K562 (cell line): ENCODE results near the gene ZC3H10. TPM values are rescaled to one million over a fixed set of nuclear protein-coding genes. Genes with fewer than 3 reads are reported as not detected.

Experiments used
- BRD9 ChIP-seq: fragments of 450-650 bp; IDR thresholded peaks from 2 replicates; pipeline ENCODE4 v1.6.1; 2018; ENCODE audit warnings: low read depth; ENCODE audit not compliant: partially characterized antibody
- EHMT2 ChIP-seq: fragments of 450-650 bp; IDR thresholded peaks from 2 replicates; pipeline ENCODE4 v1.6.1; 2018; ENCODE audit warnings: antibody characterized with exemption
- EP400 ChIP-seq: fragments of 450-650 bp; IDR thresholded peaks from 2 replicates; pipeline ENCODE4 v1.6.1; 2017; ENCODE audit warnings: antibody characterized with exemption, mild to moderate bottlenecking, moderate library complexity
- GATA2 ChIP-seq: sonication (generic); formaldehyde crosslinking; IDR thresholded peaks from 2 replicates; pipeline ENCODE4 v1.4.0; 2020; ENCODE audit warnings: mild to moderate bottlenecking, missing genetic modification reagents
- GATAD2B ChIP-seq: fragments of 450-650 bp; IDR thresholded peaks from 2 replicates; pipeline ENCODE4 v1.6.1; 2017; ENCODE audit warnings: mild to moderate bottlenecking, borderline replicate concordance
- HNRNPH1 ChIP-seq: fragments of 200-400 bp; formaldehyde crosslinking; optimal IDR thresholded peaks from 2 replicates; pipeline ENCODE3; 2017; ENCODE audit warnings: low read depth, mild to moderate bottlenecking, low read length, moderate library complexity
- MBD2 ChIP-seq: sonication (generic); IDR thresholded peaks from 2 replicates; pipeline ENCODE4 v1.6.1; 2016; ENCODE audit warnings: low read depth, borderline replicate concordance
- MEIS2 ChIP-seq: fragments of 450-650 bp; IDR thresholded peaks from 2 replicates; pipeline ENCODE4 v1.6.1; 2014; ENCODE audit warnings: mild to moderate bottlenecking; ENCODE audit not compliant: partially characterized antibody
- MYC ChIP-seq, 2 experiments: fragments of 250-450 bp in 1 of 2; sonication (Bioruptor Pico) in 1 of 2; IDR thresholded peaks; 2 replicates each; pipeline versions ENCODE4 v1.5.1 to v1.6.1; 2012 to 2021; ENCODE audit warnings: low read depth in 2 of 2, borderline replicate concordance in 1 of 2, improper control_type of control experiment in 1 of 2, low read length in 1 of 2, mild to moderate bottlenecking in 1 of 2, moderate library complexity in 1 of 2
- SAP30 ChIP-seq: fragments of 200-600 bp; sonication (generic); IDR thresholded peaks from 2 replicates; pipeline ENCODE4 v1.6.1; 2012; ENCODE audit warnings: borderline replicate concordance, low read depth, mild to moderate bottlenecking, moderate library complexity, low read length, control low read depth, inconsistent platforms; ENCODE audit not compliant: insufficient read depth, poor library complexity, severe bottlenecking
- SMARCE1 ChIP-seq: fragments of 450-650 bp; IDR thresholded peaks from 2 replicates; pipeline ENCODE4 v1.7.1; 2016; ENCODE audit warnings: mild to moderate bottlenecking
- SPI1 ChIP-seq: IDR thresholded peaks from 2 replicates; pipeline ENCODE4 v1.6.1; 2011; ENCODE audit warnings: low read depth, low read length, control low read depth, borderline replicate concordance
- TAF15 ChIP-seq: fragments of 200-400 bp; formaldehyde crosslinking; IDR thresholded peaks from 2 replicates; pipeline ENCODE4 v1.6.1; 2017; ENCODE audit warnings: mild to moderate bottlenecking, low read depth, low read length, moderate library complexity
- TEAD1 ChIP-seq, 2 experiments: fragments of 450-650 bp in 1 of 2; sonication (generic) in 1 of 2; formaldehyde crosslinking; IDR thresholded peaks; 2 replicates each; pipeline versions ENCODE4 v1.4.0 to v1.8.0; 2020 to 2022; ENCODE audit warnings: mild to moderate bottlenecking in 2 of 2, missing genetic modification reagents in 1 of 2
- ZEB2 ChIP-seq: fragments of 450-650 bp; IDR thresholded peaks from 2 replicates; pipeline ENCODE4 v1.6.1; 2016
- polyA plus RNA-seq, 8 experiments: library from polyadenylated mRNA; depleted of rRNA in 4 of 8; stranded (reverse) in 5 of 8; unstranded in 3 of 8; fragments of >200 nt; fragmentation: Nextera tagmentation in 2 of 8; fragmentation: Illumina TruSeq in 1 of 8; extraction: Ambion mirVana in 2 of 8; extraction: Trizol in 1 of 8; gene quantifications; 2 replicates each; pipeline versions ENCODE4 v1.2.1 to v1.2.3, GENCODE V29; 2011 to 2014; ENCODE audit warnings: inconsistent platforms in 1 of 8, missing spikeins in 1 of 8
- total RNA-seq, 7 experiments: library from RNA; depleted of rRNA in 6 of 7; stranded (reverse); fragments of >200 nt in 6 of 7; fragmentation: Illumina TruSeq in 2 of 7; extraction: Trizol in 2 of 7; gene quantifications; 2 replicates each; pipeline versions ENCODE4 v1.2.1 to v1.2.3, GENCODE V29; 2011 to 2021; ENCODE audit warnings: low replicate concordance in 1 of 7
- TF ChIP-seq, protein P1 (sequence below): fragments of 250-450 bp; sonication (Bioruptor Pico); IDR thresholded peaks from 2 replicates; pipeline ENCODE4 v1.5.0; 2020; ENCODE audit warnings: mild to moderate bottlenecking
- TF ChIP-seq, protein P2 (sequence below): IDR thresholded peaks from 2 replicates; pipeline ENCODE4 v1.6.1; 2012; ENCODE audit warnings: low read depth, low read length, improper control_type of control experiment, borderline replicate concordance
- TF ChIP-seq, protein P3 (sequence below): sonication (generic); formaldehyde crosslinking; IDR thresholded peaks from 2 replicates; pipeline ENCODE4 v1.4.0; 2020; ENCODE audit warnings: mild to moderate bottlenecking, missing genetic modification reagents

The ZC3H10 gene
- total and polyA plus RNA-seq, 9 of the 15 experiments (the other 6 are each of a cell fraction or from before 2014, with no cell fraction given) = 0.31 to 4.1 (median 1.6) TPM

DNA sequence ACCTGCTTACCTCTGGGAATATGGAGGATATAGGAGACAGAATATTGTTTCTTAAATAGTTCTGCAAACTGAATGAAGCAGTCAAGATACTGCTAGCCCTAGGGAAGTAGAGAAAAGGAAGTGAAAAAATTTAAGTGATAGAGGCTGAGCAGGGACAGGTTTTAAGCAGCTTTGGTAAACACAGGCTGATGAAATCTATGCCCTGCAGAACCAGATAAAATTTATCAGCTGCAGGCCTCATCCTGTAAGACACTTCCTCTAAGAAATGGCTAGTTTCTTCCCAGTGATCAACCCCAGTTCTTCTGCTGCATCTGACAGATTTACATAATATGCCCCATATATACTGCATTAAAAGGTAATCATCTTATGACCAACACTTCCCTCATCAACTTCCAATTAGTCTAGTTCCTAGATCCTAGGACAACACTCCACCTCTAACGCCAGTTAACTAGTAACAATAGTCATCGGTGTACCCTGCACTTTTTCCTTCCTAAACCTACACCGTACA is 8.7 kb downstream of the ZC3H10 start (continued):
- TF ChIP-seq SPI1 (peak; percentile 87), SMARCE1 (peak; percentile 98), TAF15 (no peak), GATAD2B (peak; percentile 85; the same call in 1 of the 2 replicates), GATA2 (CRISPR knock-in tag) (peak; percentile 88), MYC (IDR thresholded peaks at IDR 0.05; ENCODE audit: low read depth, low read length) (0 out of 2 replicates have a peak, but pooled peaks have one; percentile 27), MYC (CRISPR knock-in tag; IDR thresholded peaks at IDR 0.05; ENCODE audit: borderline replicate concordance, low read depth) (no peak), EHMT2 (no peak), TEAD1 (CRISPR knock-in tag; IDR thresholded peaks at IDR 0.05) (peak in 1 of 2 experiments; percentile 55; a peak in 1 of 4 replicates), MBD2 (peak; percentile 68), EP400 (peak; percentile 73), SAP30 (no peak), BRD9 (peak; percentile 84), ZEB2 (peak; percentile 49; the same call in 1 of the 2 replicates), HNRNPH1 (no peak), MEIS2 (peak; percentile 74)
- TF ChIP-seq, protein P1, sequence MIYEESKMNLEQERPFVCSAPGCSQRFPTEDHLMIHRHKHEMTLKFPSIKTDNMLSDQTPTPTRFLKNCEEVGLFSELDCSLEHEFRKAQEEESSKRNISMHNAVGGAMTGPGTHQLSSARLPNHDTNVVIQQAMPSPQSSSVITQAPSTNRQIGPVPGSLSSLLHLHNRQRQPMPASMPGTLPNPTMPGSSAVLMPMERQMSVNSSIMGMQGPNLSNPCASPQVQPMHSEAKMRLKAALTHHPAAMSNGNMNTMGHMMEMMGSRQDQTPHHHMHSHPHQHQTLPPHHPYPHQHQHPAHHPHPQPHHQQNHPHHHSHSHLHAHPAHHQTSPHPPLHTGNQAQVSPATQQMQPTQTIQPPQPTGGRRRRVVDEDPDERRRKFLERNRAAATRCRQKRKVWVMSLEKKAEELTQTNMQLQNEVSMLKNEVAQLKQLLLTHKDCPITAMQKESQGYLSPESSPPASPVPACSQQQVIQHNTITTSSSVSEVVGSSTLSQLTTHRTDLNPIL = 0 out of 2 replicates have a peak, but pooled peaks have one; percentile 58
- TF ChIP-seq, protein P2, sequence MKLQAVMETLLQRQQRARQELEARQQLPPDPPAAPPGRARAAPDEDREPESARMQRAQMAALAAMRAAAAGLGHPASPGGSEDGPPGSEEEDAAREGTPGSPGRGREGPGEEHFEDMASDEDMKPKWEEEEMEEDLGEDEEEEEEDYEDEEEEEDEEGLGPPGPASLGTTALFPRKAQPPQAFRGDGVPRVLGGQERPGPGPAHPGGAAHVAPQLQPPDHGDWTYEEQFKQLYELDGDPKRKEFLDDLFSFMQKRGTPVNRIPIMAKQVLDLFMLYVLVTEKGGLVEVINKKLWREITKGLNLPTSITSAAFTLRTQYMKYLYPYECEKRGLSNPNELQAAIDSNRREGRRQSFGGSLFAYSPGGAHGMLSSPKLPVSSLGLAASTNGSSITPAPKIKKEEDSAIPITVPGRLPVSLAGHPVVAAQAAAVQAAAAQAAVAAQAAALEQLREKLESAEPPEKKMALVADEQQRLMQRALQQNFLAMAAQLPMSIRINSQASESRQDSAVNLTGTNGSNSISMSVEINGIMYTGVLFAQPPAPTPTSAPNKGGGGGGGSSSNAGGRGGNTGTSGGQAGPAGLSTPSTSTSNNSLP = peak; percentile 82; the same call in 1 of the 2 replicates
- TF ChIP-seq, protein P3, sequence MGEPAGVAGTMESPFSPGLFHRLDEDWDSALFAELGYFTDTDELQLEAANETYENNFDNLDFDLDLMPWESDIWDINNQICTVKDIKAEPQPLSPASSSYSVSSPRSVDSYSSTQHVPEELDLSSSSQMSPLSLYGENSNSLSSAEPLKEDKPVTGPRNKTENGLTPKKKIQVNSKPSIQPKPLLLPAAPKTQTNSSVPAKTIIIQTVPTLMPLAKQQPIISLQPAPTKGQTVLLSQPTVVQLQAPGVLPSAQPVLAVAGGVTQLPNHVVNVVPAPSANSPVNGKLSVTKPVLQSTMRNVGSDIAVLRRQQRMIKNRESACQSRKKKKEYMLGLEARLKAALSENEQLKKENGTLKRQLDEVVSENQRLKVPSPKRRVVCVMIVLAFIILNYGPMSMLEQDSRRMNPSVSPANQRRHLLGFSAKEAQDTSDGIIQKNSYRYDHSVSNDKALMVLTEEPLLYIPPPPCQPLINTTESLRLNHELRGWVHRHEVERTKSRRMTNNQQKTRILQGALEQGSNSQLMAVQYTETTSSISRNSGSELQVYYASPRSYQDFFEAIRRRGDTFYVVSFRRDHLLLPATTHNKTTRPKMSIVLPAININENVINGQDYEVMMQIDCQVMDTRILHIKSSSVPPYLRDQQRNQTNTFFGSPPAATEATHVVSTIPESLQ (CRISPR knock-in tag) = 0 out of 2 replicates have a peak, but pooled peaks have one; percentile 50
